ENCODE measurements around the gene NLRX1. TPM values are rescaled to one million over a fixed set of nuclear protein-coding genes. Genes with fewer than 3 reads are reported as not detected.

Gene NLRX1
- total RNA-seq, 3 donors from 2014 or later = 9.7 to 13.2 (median 9.7) TPM

GRCh38 chr11:119148720-119149017, 19.9 kb upstream of the NLRX1 start:
- Mint-ChIP-seq H3K9me3 (no peaks in the 10 kb centered on the region), H3K4me3 (peak overlapping the region; percentile 77), H3K27me3 (ENCODE audit: low read depth) (peaks cover 36% of the 10 kb centered on the region), H3K4me1 (ENCODE audit: low read depth) (peaks cover 7% of the 10 kb centered on the region), H3K36me3 (ENCODE audit: insufficient read depth) (no peaks in the 10 kb centered on the region)
- DNase-seq (no peak), ATAC-seq (no peak)

GRCh38 chr11:119149018-119149785, 19.3 kb upstream of the NLRX1 start, which contains the start of gene ABCG4:
Gene ABCG4 (plus strand): TSS chr11:119149052. CDS start chr11:119149966, 914 bp downstream.
- peaks cover 7% of the 10 kb centered on the region for H3K4me1 Mint-ChIP-seq (ENCODE audit: low read depth)
- peak; percentile 22 for DNase-seq
- H3K36me3 Mint-ChIP-seq (ENCODE audit: insufficient read depth) = no peaks in the 10 kb centered on the region
- peak within 1 kb of the TSS; percentile 77 for H3K4me3 Mint-ChIP-seq
- peak; percentile 75 to 80 for ATAC-seq
- no peaks in the 10 kb centered on the region for H3K9me3 Mint-ChIP-seq
- H3K27me3 Mint-ChIP-seq (ENCODE audit: low read depth) = peaks cover 34% of the 10 kb centered on the region

- no peak for ATAC-seq
- Mint-ChIP-seq H3K9me3 (no peaks in the 10 kb centered on the region), H3K27me3 (ENCODE audit: low read depth) (peaks cover 32% of the 10 kb centered on the region), H3K4me1 (ENCODE audit: low read depth) (peaks cover 7% of the 10 kb centered on the region), H3K4me3 (peak overlapping the region; percentile 48), H3K36me3 (ENCODE audit: insufficient read depth) (no peaks in the 10 kb centered on the region)
- no peak for DNase-seq
Observed at GRCh38 chr11:119149786-119150275, 18.7 kb upstream of the NLRX1 start.

- Mint-ChIP-seq H3K27me3 (ENCODE audit: low read depth) (peaks cover 21% of the 10 kb centered on the region), H3K9me3 (no peaks in the 10 kb centered on the region), H3K36me3 (ENCODE audit: insufficient read depth) (no peaks in the 10 kb centered on the region), H3K4me1 (ENCODE audit: low read depth) (peaks cover 7% of the 10 kb centered on the region), H3K4me3 (no peak overlapping the region)
- DNase-seq (no peak), ATAC-seq (no peak)
Observed at GRCh38 chr11:119152043-119152442, 16.5 kb upstream of the NLRX1 start.

GRCh38 chr11:119152604-119153003, 15.9 kb upstream of the NLRX1 start:
- H3K4me3 Mint-ChIP-seq = no peak overlapping the region
- no peak for ATAC-seq

GRCh38 chr11:119153049-119153818, 15.3 kb upstream of the NLRX1 start:
- ATAC-seq (no peak), DNase-seq (no peak)
- H3K9me3 Mint-ChIP-seq = no peaks in the 10 kb centered on the region
- no peaks in the 10 kb centered on the region for H3K36me3 Mint-ChIP-seq (ENCODE audit: insufficient read depth)
- no peaks in the 10 kb centered on the region for H3K4me1 Mint-ChIP-seq (ENCODE audit: low read depth)
- no peak overlapping the region for H3K4me3 Mint-ChIP-seq
- peaks cover 9% of the 10 kb centered on the region for H3K27me3 Mint-ChIP-seq (ENCODE audit: low read depth)

More at GRCh38 chr11:119152604-119153003, 15.9 kb upstream of the NLRX1 start:
- H3K36me3 Mint-ChIP-seq (ENCODE audit: insufficient read depth) = no peaks in the 10 kb centered on the region
- H3K27me3 Mint-ChIP-seq (ENCODE audit: low read depth) = peaks cover 15% of the 10 kb centered on the region
- H3K9me3 Mint-ChIP-seq = no peaks in the 10 kb centered on the region
- H3K4me1 Mint-ChIP-seq (ENCODE audit: low read depth) = peaks cover 6% of the 10 kb centered on the region
- no peak for DNase-seq

GRCh38 chr11:119154178-119154577, 14.3 kb upstream of the NLRX1 start:
- no peaks in the 10 kb centered on the region for H3K9me3 Mint-ChIP-seq
- DNase-seq (no peak), ATAC-seq (no peak)
- H3K36me3 Mint-ChIP-seq (ENCODE audit: insufficient read depth) = no peaks in the 10 kb centered on the region
- H3K4me3 Mint-ChIP-seq = no peak overlapping the region
- no peaks in the 10 kb centered on the region for H3K4me1 Mint-ChIP-seq (ENCODE audit: low read depth)
- peaks cover 4% of the 10 kb centered on the region for H3K27me3 Mint-ChIP-seq (ENCODE audit: low read depth)

- ATAC-seq = no peak
- Mint-ChIP-seq H3K9me3 (no peaks in the 10 kb centered on the region), H3K36me3 (ENCODE audit: insufficient read depth) (no peaks in the 10 kb centered on the region), H3K27me3 (ENCODE audit: low read depth) (peaks cover 4% of the 10 kb centered on the region), H3K4me3 (no peak overlapping the region), H3K4me1 (ENCODE audit: low read depth) (no peaks in the 10 kb centered on the region)
- no peak for DNase-seq
Observed at GRCh38 chr11:119155733-119156492, 12.6 kb upstream of the NLRX1 start.

GRCh38 chr11:119156496-119156895, 12.0 kb upstream of the NLRX1 start:
- Mint-ChIP-seq H3K4me1 (ENCODE audit: low read depth) (no peaks in the 10 kb centered on the region), H3K27me3 (ENCODE audit: low read depth) (peaks cover 4% of the 10 kb centered on the region), H3K9me3 (no peaks in the 10 kb centered on the region), H3K36me3 (ENCODE audit: insufficient read depth) (no peaks in the 10 kb centered on the region), H3K4me3 (no peak overlapping the region)
- DNase-seq = no peak
- no peak for ATAC-seq

- Mint-ChIP-seq H3K9me3 (no peaks in the 10 kb centered on the region), H3K27me3 (ENCODE audit: low read depth) (peaks cover 4% of the 10 kb centered on the region), H3K36me3 (ENCODE audit: insufficient read depth) (no peaks in the 10 kb centered on the region), H3K4me3 (no peak overlapping the region), H3K4me1 (ENCODE audit: low read depth) (no peaks in the 10 kb centered on the region)
- no peak for ATAC-seq
- no peak for DNase-seq
Observed at GRCh38 chr11:119157063-119157462, 11.5 kb upstream of the NLRX1 start.

GRCh38 chr11:119158467-119158866, 10.1 kb upstream of the NLRX1 start:
- Mint-ChIP-seq H3K27me3 (ENCODE audit: low read depth) (peaks cover 4% of the 10 kb centered on the region), H3K4me3 (no peak overlapping the region), H3K4me1 (ENCODE audit: low read depth) (no peaks in the 10 kb centered on the region), H3K36me3 (ENCODE audit: insufficient read depth) (no peaks in the 10 kb centered on the region), H3K9me3 (no peaks in the 10 kb centered on the region)
- ATAC-seq (no peak), DNase-seq (no peak)

GRCh38 chr11:119160151-119160550, 8.4 kb upstream of the NLRX1 start:
- ATAC-seq = no peak
- Mint-ChIP-seq H3K4me1 (ENCODE audit: low read depth) (no peaks in the 10 kb centered on the region), H3K4me3 (no peak overlapping the region), H3K27me3 (ENCODE audit: low read depth) (peaks cover 4% of the 10 kb centered on the region), H3K9me3 (no peaks in the 10 kb centered on the region), H3K36me3 (ENCODE audit: insufficient read depth) (no peaks in the 10 kb centered on the region)
- DNase-seq = no peak

GRCh38 chr11:119161871-119162270, 6.7 kb upstream of the NLRX1 start:
- H3K4me3 Mint-ChIP-seq = no peak overlapping the region
- no peak for DNase-seq
- H3K9me3 Mint-ChIP-seq = no peaks in the 10 kb centered on the region
- no peaks in the 10 kb centered on the region for H3K27me3 Mint-ChIP-seq (ENCODE audit: low read depth)
- no peaks in the 10 kb centered on the region for H3K36me3 Mint-ChIP-seq (ENCODE audit: insufficient read depth)
- no peaks in the 10 kb centered on the region for H3K4me1 Mint-ChIP-seq (ENCODE audit: low read depth)
- ATAC-seq = no peak

GRCh38 chr11:119166368-119167076, 2.0 kb upstream of the NLRX1 start:
- H3K9me3 Mint-ChIP-seq = no peaks in the 10 kb centered on the region
- ATAC-seq = no peak
- no peaks in the 10 kb centered on the region for H3K27me3 Mint-ChIP-seq (ENCODE audit: low read depth)
- H3K36me3 Mint-ChIP-seq (ENCODE audit: insufficient read depth) = no peaks in the 10 kb centered on the region
- DNase-seq = no peak
- H3K4me3 Mint-ChIP-seq = no peak overlapping the region
- peaks cover 3% of the 10 kb centered on the region for H3K4me1 Mint-ChIP-seq (ENCODE audit: low read depth)

Data from activated T-cell treated with anti-CD3 and anti-CD28 coated beads, Interleukin-2, amount 50 U/mL, for 4 hours (primary cell).